B cell (primary cell): ENCODE data around the gene MS4A3. TPM values are rescaled to one million over a fixed set of nuclear protein-coding genes. Genes with fewer than 3 reads are reported as not detected.

Experiments used
- ATAC-seq: fragments of 200-7000 bp; cut with Tn5 transposase; one replicate; pipeline ENCODE4 v1.10.0; 2021; ENCODE audit warnings: low read depth, mild to moderate bottlenecking, moderate number of reproducible peaks, moderate library complexity
- CTCF ChIA-PET: fragments of 350-600 bp; sonication (Branson Sonifier 250); formaldehyde crosslinking; loops from one replicate; lab custom pipeline; 2021; ENCODE audit warnings: antibody characterized with exemption, inconsistent platforms; lab: Charles Lee
- POLR2A ChIA-PET: fragments of 350-600 bp; sonication (Branson Sonifier 250); formaldehyde crosslinking; loops from one replicate; lab custom pipeline; 2021; ENCODE audit warnings: antibody characterized with exemption; lab: Charles Lee
- DNase-seq: peaks from one replicate; pipeline ENCODE4 v3.0.0; 2013
- H2AFZ ChIP-seq: 2 replicates; pipeline ENCODE4 v1.6.1; 2012; ENCODE audit warnings: mild to moderate bottlenecking, low read depth, low read length; ENCODE audit not compliant: insufficient read depth, poor library complexity, severe bottlenecking
- H3K27ac ChIP-seq, 2 donors: 1 replicate in 1 of 2; 2 replicates in 1 of 2; pipeline ENCODE4 v1.5.1; 2012 to 2013; ENCODE audit warnings: low read length in 2 of 2, mild to moderate bottlenecking in 2 of 2, moderate library complexity in 1 of 2
- H3K27me3 ChIP-seq, 4 experiments: fragments of 200-600 bp in 1 of 4; sonication (generic) in 1 of 4; replicated peaks in 1 of 4; 1 replicate in 2 of 4; 2 replicates in 2 of 4; pipeline versions ENCODE4 v1.6.1 to v1.7.0; 2013 to 2016; ENCODE audit warnings: low read length in 3 of 4, mild to moderate bottlenecking in 2 of 4, mixed read lengths in 1 of 4, moderate library complexity in 1 of 4; ENCODE audit not compliant: insufficient read depth in 4 of 4, control insufficient read depth in 3 of 4; ENCODE audit errors: control extremely low read depth in 1 of 4
- H3K36me3 ChIP-seq, 2 experiments: replicated peaks in 1 of 2; 1 replicate in 1 of 2; 2 replicates in 1 of 2; pipeline versions ENCODE4 v1.6.1 to v1.7.1; 2013; ENCODE audit warnings: low read length in 1 of 2; ENCODE audit not compliant: insufficient read depth in 2 of 2, control insufficient read depth in 1 of 2; ENCODE audit errors: control extremely low read depth in 1 of 2, extremely low read depth in 1 of 2
- H3K4me1 ChIP-seq, 2 donors: fragments of 200-600 bp in 1 of 2; sonication (generic) in 1 of 2; 1 replicate in 1 of 2; 2 replicates in 1 of 2; pipeline versions ENCODE4 v1.5.1 to v1.6.1; 2013 to 2017; ENCODE audit warnings: low read length in 2 of 2; ENCODE audit not compliant: control insufficient read depth in 2 of 2, insufficient read depth in 2 of 2
- H3K4me2 ChIP-seq: replicated peaks from 2 replicates; pipeline ENCODE3; 2012; ENCODE audit warnings: mild to moderate bottlenecking, low read depth, low read length; ENCODE audit not compliant: poor library complexity, severe bottlenecking
- H3K4me3 ChIP-seq, 5 experiments: fragments of 200-600 bp in 1 of 5; sonication (generic) in 1 of 5; 1 replicate in 3 of 5; 2 replicates in 2 of 5; pipeline versions ENCODE4 v1.5.1 to v1.7.0; 2011 to 2016; ENCODE audit warnings: low read length in 4 of 5, mild to moderate bottlenecking in 4 of 5, low read depth in 2 of 5, control low read depth in 1 of 5, moderate library complexity in 1 of 5; ENCODE audit not compliant: insufficient read depth in 1 of 5; ENCODE audit errors: control extremely low read depth in 1 of 5, extremely low read depth in 1 of 5
- H3K79me2 ChIP-seq: fragments of 200-600 bp; sonication (generic); one replicate; pipeline ENCODE4 v1.6.0; 2016; ENCODE audit warnings: low read length; ENCODE audit not compliant: control insufficient read depth, insufficient read depth
- H3K9ac ChIP-seq: fragments of 200-600 bp; sonication (generic); 2 replicates; pipeline ENCODE4 v1.6.1; 2017; ENCODE audit warnings: mild to moderate bottlenecking, low read length, moderate library complexity
- H3K9me3 ChIP-seq, 3 donors: one replicate each; pipeline versions ENCODE4 v1.6.1 to v1.7.1; 2013; ENCODE audit warnings: low read length in 2 of 3; ENCODE audit not compliant: control insufficient read depth in 2 of 3, insufficient read depth in 1 of 3; ENCODE audit errors: control extremely low read depth in 1 of 3
- H4K20me1 ChIP-seq: 2 replicates; pipeline ENCODE4 v1.6.0; 2012; ENCODE audit warnings: mild to moderate bottlenecking, low read length; ENCODE audit not compliant: insufficient read depth, control insufficient read depth, poor library complexity, severe bottlenecking
- H3K27ac Mint-ChIP-seq: one replicate; pipeline ENCODE4 v1.8.0; 2021; ENCODE audit warnings: mixed read lengths
- H3K27me3 Mint-ChIP-seq: one replicate; pipeline ENCODE4 v1.8.0; 2021; ENCODE audit warnings: mixed read lengths
- H3K4me1 Mint-ChIP-seq: one replicate; pipeline ENCODE4 v1.8.0; 2021; ENCODE audit warnings: mixed read lengths
- H3K4me3 Mint-ChIP-seq: one replicate; pipeline ENCODE4 v1.8.0; 2021; ENCODE audit warnings: mixed read lengths
- H3K9me3 Mint-ChIP-seq: one replicate; pipeline ENCODE4 v1.8.0; 2022; ENCODE audit warnings: mixed read lengths; ENCODE audit not compliant: insufficient read depth
- CTCF ChIP-seq: fragments of 200-600 bp; IDR thresholded peaks from one replicate; pipeline ENCODE4 v1.8.0; 2022; ENCODE audit warnings: antibody characterized with exemption, mild to moderate bottlenecking
- EZH2 ChIP-seq: IDR thresholded peaks from 2 replicates; pipeline ENCODE4 v1.6.1; 2012; ENCODE audit warnings: borderline replicate concordance, low read depth, mild to moderate bottlenecking, moderate library complexity, low read length; ENCODE audit not compliant: insufficient read depth, poor library complexity, severe bottlenecking
- whole genome bisulfite sequencing: methylation state at CpG from one replicate; pipeline ENCODE4 v1.1.5; 2013; ENCODE audit warnings: missing lambda C conversion rate; ENCODE audit not compliant: insufficient coverage; 5-methylcytosine and 5-hydroxymethylcytosine counted together
- intact Hi-C: fragments of 100-400 bp; cut with micrococcal nuclease; formaldehyde crosslinking; loops from one replicate; pipeline ENCODE4 v1.10.0; 2022
- polyA plus RNA-seq: library from polyadenylated mRNA; depleted of rRNA; stranded (reverse); fragments of >200 nt; gene quantifications from 2 replicates; pipeline ENCODE4 v1.2.3, GENCODE V29; 2012
- total RNA-seq, 2 donors: library from RNA; stranded (reverse); fragments of 120-200 nt in 1 of 2; gene quantifications; 1 replicate in 1 of 2; 2 replicates in 1 of 2; pipeline versions ENCODE4 v1.2.3 to v1.2.4, GENCODE V29; 2013 to 2022

Gene MS4A3
- total and polyA plus RNA-seq, 2 donors (not counting 1 experiment from before 2014, with no cell fraction given) = not detected

- no peak overlapping the region for H3K4me2 ChIP-seq
- peaks cover 5 to 13% (median 13%) of the 10 kb centered on the region in 3 donors for H3K9me3 ChIP-seq
- no peaks in the 10 kb centered on the region for H4K20me1 ChIP-seq
- H3K79me2 ChIP-seq = no peaks in the 10 kb centered on the region
- ATAC-seq (no peak), DNase-seq (no peak)
- H3K27ac Mint-ChIP-seq = no peak overlapping the region
- no peak overlapping the region for H3K27ac ChIP-seq
- no peak overlapping the region for H2AFZ ChIP-seq
- H3K27me3 ChIP-seq = no peaks in the 10 kb centered on the region
- ChIA-PET CTCF (no interaction called here), POLR2A (no interaction called here)
- TF ChIP-seq CTCF = no peak
- TF ChIP-seq EZH2 = no peak
- intact Hi-C loops = no loop called here
- no peaks in the 10 kb centered on the region for H3K36me3 ChIP-seq
- peaks cover 3 to 5% of the 10 kb centered on the region in 2 donors for H3K4me1 ChIP-seq
- no CpG with 5 or more reads among the region's 2 CpGs for WGBS
- peaks cover 4% of the 10 kb centered on the region for H3K27me3 Mint-ChIP-seq
- no peak overlapping the region for H3K4me3 Mint-ChIP-seq
- H3K9ac ChIP-seq = no peak overlapping the region
- peaks cover 10% of the 10 kb centered on the region for H3K4me1 Mint-ChIP-seq
- H3K4me3 ChIP-seq = no peak overlapping the region
- peaks cover 2% of the 10 kb centered on the region for H3K9me3 Mint-ChIP-seq
These were observed 61.9 kb downstream of the MS4A3 start for GRCh38 chr11:60118338-60118737.

DNA sequence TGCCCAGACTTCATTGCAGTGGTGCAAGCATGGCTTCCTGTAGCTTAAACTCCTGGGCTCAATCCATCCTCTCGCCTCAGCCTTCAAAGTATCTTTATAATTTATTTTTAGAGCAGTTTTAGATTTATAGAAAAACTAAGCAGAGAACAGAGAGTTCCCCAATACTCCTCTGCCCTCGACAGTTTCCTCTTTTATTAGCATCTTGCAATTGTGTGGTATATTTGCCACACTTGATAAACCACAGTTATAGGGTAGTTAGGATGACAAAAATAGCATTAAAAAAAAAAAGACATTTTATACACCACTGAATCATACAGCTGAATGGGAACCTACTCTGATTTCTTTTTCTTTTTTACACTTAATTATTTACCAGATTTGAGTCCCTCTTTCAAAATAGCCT, 63.2 kb downstream of the MS4A3 start:
- no peak overlapping the region for H3K27ac ChIP-seq
- ATAC-seq (no peak), DNase-seq (peak; percentile 12)
- ChIA-PET POLR2A (no interaction called here), CTCF (no interaction called here)
- Mint-ChIP-seq H3K4me1 (peaks cover 16% of the 10 kb centered on the region), H3K27me3 (peaks cover 4% of the 10 kb centered on the region), H3K4me3 (no peak overlapping the region), H3K9me3 (peaks cover 2% of the 10 kb centered on the region), H3K27ac (no peak overlapping the region)
- no peaks in the 10 kb centered on the region for H3K27me3 ChIP-seq
- H3K4me1 ChIP-seq = peaks cover 7 to 9% of the 10 kb centered on the region in 2 donors
- H3K4me3 ChIP-seq = no peak overlapping the region
- intact Hi-C loops = no loop called here
- no peak overlapping the region for H3K4me2 ChIP-seq
- TF ChIP-seq EZH2 = no peak
- TF ChIP-seq CTCF = no peak
- no peaks in the 10 kb centered on the region for H3K36me3 ChIP-seq
- H3K9ac ChIP-seq = no peak overlapping the region
- no peaks in the 10 kb centered on the region for H3K79me2 ChIP-seq
- peaks cover 5 to 13% (median 13%) of the 10 kb centered on the region in 3 donors for H3K9me3 ChIP-seq
- no peaks in the 10 kb centered on the region for H4K20me1 ChIP-seq
- WGBS = no CpG with 5 or more reads among the region's 2 CpGs
- no peak overlapping the region for H2AFZ ChIP-seq

Other genes with a start within 250 kb of the MS4A3 start
- 38.3 and 38.9 TPM in 2 replicates for gene MRPL16, start 245.9 kb upstream of the MS4A3 start, total RNA-seq
- gene MRPL16, start 245.9 kb upstream of the MS4A3 start, polyA plus RNA-seq = 33.8 and 41.0 TPM in 2 replicates
- not detected in 2 replicates for gene CBLIF, start 211.2 kb upstream of the MS4A3 start, total RNA-seq
- gene CBLIF, start 211.2 kb upstream of the MS4A3 start, polyA plus RNA-seq = not detected in 2 replicates
- gene TCN1, start 190.2 kb upstream of the MS4A3 start, total RNA-seq = not detected in 2 replicates
- 0.15 TPM in 1 of 2 replicates, not detected in the other for gene TCN1, start 190.2 kb upstream of the MS4A3 start, polyA plus RNA-seq
- not detected in 2 replicates for gene OOSP3, start 177.9 kb upstream of the MS4A3 start, total RNA-seq
- gene OOSP3, start 177.9 kb upstream of the MS4A3 start, polyA plus RNA-seq = not detected in 2 replicates
- gene OOSP1, start 118.2 kb upstream of the MS4A3 start, total RNA-seq = not detected in 2 replicates
- gene OOSP1, start 118.2 kb upstream of the MS4A3 start, polyA plus RNA-seq = not detected in 2 replicates
- gene OOSP4A, start 92.6 kb upstream of the MS4A3 start, total RNA-seq = not detected in 2 replicates
- gene OOSP4A, start 92.6 kb upstream of the MS4A3 start, polyA plus RNA-seq = not detected in 2 replicates
- gene OOSP4B, start 39.5 kb upstream of the MS4A3 start, total RNA-seq = not detected in 2 replicates
- gene OOSP4B, start 39.5 kb upstream of the MS4A3 start, polyA plus RNA-seq = not detected in 2 replicates
- gene OOSP2, start 16.3 kb upstream of the MS4A3 start, total RNA-seq = not detected in 2 replicates
- gene OOSP2, start 16.3 kb upstream of the MS4A3 start, polyA plus RNA-seq = not detected in 2 replicates
- not detected in 2 replicates for gene MS4A2, start 32.0 kb downstream of the MS4A3 start, total RNA-seq
- not detected in 2 replicates for gene MS4A2, start 32.0 kb downstream of the MS4A3 start, polyA plus RNA-seq
- gene MS4A6A, start 126.4 kb downstream of the MS4A3 start, total RNA-seq = 0.34 and 0.80 TPM in 2 replicates
- 2.8 and 4.1 TPM in 2 replicates for gene MS4A6A, start 126.4 kb downstream of the MS4A3 start, polyA plus RNA-seq
- 0.42 TPM in 1 of 2 replicates, not detected in the other for gene MS4A4E, start 186.5 kb downstream of the MS4A3 start, total RNA-seq
- 0.27 and 1.0 TPM in 2 replicates for gene MS4A4E, start 186.5 kb downstream of the MS4A3 start, polyA plus RNA-seq
- 0.51 and 0.99 TPM in 2 replicates for gene MS4A4A, start 224.0 kb downstream of the MS4A3 start, total RNA-seq
- gene MS4A4A, start 224.0 kb downstream of the MS4A3 start, polyA plus RNA-seq = 0.45 and 0.72 TPM in 2 replicates